Panc1 (cell line): ENCODE measurements around the gene CSNK1G1. TPM values are rescaled to one million over a fixed set of nuclear protein-coding genes. Genes with fewer than 3 reads are reported as not detected.
A peak's percentile ranks its signal among the peaks of the same experiment; 100 is the strongest.

Source experiments
- ATAC-seq: fragments of 200-7000 bp; cut with Tn5 transposase; 2 replicates; pipeline ENCODE4 v1.9.1; 2020; ENCODE audit warnings: mild to moderate bottlenecking, moderate library complexity
- BruUV-seq: library from RNA; stranded (reverse); fragments of 400-500 nt; replicated peaks from 2 replicates; lab custom pipeline; 2021; lab: Mats Ljungman, UMichigan
- CTCF ChIA-PET: fragments of 300-600 bp; sonication (Branson Sonifier 250); formaldehyde crosslinking; loops from one replicate; lab custom pipeline; 2022; ENCODE audit warnings: antibody characterized with exemption; lab: Charles Lee
- POLR2A ChIA-PET: fragments of 300-600 bp; sonication (Branson Sonifier 250); formaldehyde crosslinking; loops from one replicate; lab custom pipeline; 2022; ENCODE audit warnings: antibody characterized with exemption; lab: Charles Lee
- DNase-seq: peaks from one replicate; pipeline ENCODE4 v3.0.0-alpha.2; 2010; ENCODE audit warnings: low read depth, low spot score
- H3K27ac ChIP-seq: 2 replicates; pipeline ENCODE4 v1.5.1; 2011; ENCODE audit warnings: mild to moderate bottlenecking, low read length, inconsistent platforms
- H3K27me3 ChIP-seq: fragments of 200-500 bp; sonication (Bioruptor generic); 2 replicates; pipeline ENCODE4 v1.6.0; 2014; ENCODE audit warnings: low read length, inconsistent platforms; ENCODE audit not compliant: control insufficient read depth, insufficient read depth
- H3K36me3 ChIP-seq: fragments of 200-500 bp; sonication (Bioruptor generic); 2 replicates; pipeline ENCODE4 v1.5.1; 2014; ENCODE audit warnings: inconsistent platforms, mild to moderate bottlenecking, low read length, moderate library complexity; ENCODE audit not compliant: control insufficient read depth, insufficient read depth
- H3K4me1 ChIP-seq: 2 replicates; pipeline ENCODE4 v1.5.1; 2011; ENCODE audit warnings: inconsistent platforms, mild to moderate bottlenecking, low read length, moderate library complexity; ENCODE audit not compliant: control insufficient read depth, insufficient read depth
- H3K4me3 ChIP-seq, 2 experiments: 2 replicates each; pipeline ENCODE4 v1.5.1; 2011 to 2012; ENCODE audit warnings: low read depth in 2 of 2, low read length in 2 of 2, mild to moderate bottlenecking in 2 of 2, inconsistent platforms in 1 of 2, moderate library complexity in 1 of 2
- H3K9me3 ChIP-seq: fragments of 200-500 bp; sonication (Bioruptor generic); 2 replicates; pipeline ENCODE4 v1.5.1; 2014; ENCODE audit warnings: low read depth, mild to moderate bottlenecking, inconsistent platforms, low read length, moderate library complexity; ENCODE audit not compliant: control insufficient read depth, insufficient read depth
- POLR2AphosphoS5 ChIP-seq: IDR thresholded peaks from 2 replicates; pipeline ENCODE4 v1.6.1; 2012; ENCODE audit warnings: mild to moderate bottlenecking, low read depth, low read length, moderate library complexity
- REST ChIP-seq, 2 experiments: IDR thresholded peaks; 2 replicates each; pipeline ENCODE4 v1.6.1; 2011 to 2012; ENCODE audit warnings: low read depth in 2 of 2, control low read depth in 1 of 2, low read length in 1 of 2, mild to moderate bottlenecking in 1 of 2, moderate library complexity in 1 of 2; ENCODE audit not compliant: insufficient read depth in 1 of 2
- SIN3A ChIP-seq: IDR thresholded peaks from 2 replicates; pipeline ENCODE4 v1.6.1; 2012; ENCODE audit warnings: low read depth, mild to moderate bottlenecking, low read length, moderate library complexity, borderline replicate concordance; ENCODE audit not compliant: insufficient read depth
- TCF7L2 ChIP-seq: IDR thresholded peaks from 2 replicates; pipeline ENCODE4 v1.6.1; 2011; ENCODE audit warnings: mild to moderate bottlenecking, low read depth, low read length, inconsistent platforms
- in situ Hi-C: cut with HindIII; loops from 2 replicates; pipeline ENCODE4 v1.10.0; 2016; ENCODE audit warnings: low sequenced_read_pairs, low pct_unique_long_range_greater_than_20kb
- intact Hi-C: fragments of 100-400 bp; cut with micrococcal nuclease; formaldehyde crosslinking; loops from one replicate; pipeline ENCODE4 v1.10.0; 2022; ENCODE audit not compliant: unreplicated experiment
- total RNA-seq: library from RNA; stranded (reverse); gene quantifications from one replicate; pipeline ENCODE4 v1.2.1, GENCODE V29; 2021; ENCODE audit not compliant: unreplicated experiment
- TF ChIP-seq, protein P1 (sequence below): fragments of 450-650 bp; IDR thresholded peaks from 2 replicates; pipeline ENCODE4 v1.5.1; 2017; ENCODE audit warnings: mild to moderate bottlenecking

The CSNK1G1 gene
- total RNA-seq, 1 experiment from 2014 or later: 22.8 TPM

DNA sequence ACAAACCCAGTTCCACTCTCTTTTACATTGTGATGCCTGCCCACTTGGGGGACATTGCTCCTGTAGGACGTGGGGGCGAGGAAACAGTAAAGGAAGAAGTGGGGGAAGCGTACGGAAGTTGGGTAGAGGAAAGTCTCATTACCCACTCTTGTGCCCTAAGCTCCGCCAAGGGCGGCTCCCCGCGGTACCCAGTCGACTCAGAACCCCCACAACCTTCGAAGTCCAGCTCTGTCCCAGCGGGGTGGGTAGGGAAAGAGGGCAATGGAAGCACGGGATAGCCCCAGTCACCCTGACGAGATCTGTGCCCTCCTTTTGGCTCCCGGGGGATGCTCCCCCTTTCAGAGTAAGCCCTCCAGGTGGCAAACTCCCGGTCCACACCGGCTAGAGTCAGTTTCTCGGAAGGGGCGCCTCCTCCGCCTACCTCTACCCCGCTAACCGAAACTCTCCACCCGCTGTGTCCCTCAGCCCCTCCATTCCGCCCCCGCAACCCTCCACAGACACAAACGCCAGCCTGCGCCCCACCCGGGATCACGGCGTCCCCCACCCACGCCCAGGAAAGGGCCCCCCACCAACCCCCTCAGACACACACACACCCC is 527 bp downstream of the CSNK1G1 start:
- peaks cover 9% of the 10 kb centered on the region for H3K4me1 ChIP-seq
- no peak for DNase-seq
- CTCF ChIA-PET: interaction anchor here (0.5 to 1.2 kb wide), 3 partner anchors 96 to 143 kb away, joined by 3 to 9 read pairs (median 8); no protein-coding TSS in a partner anchor
- no peaks in the 10 kb centered on the region for H3K27me3 ChIP-seq
- TF ChIP-seq, protein P1, sequence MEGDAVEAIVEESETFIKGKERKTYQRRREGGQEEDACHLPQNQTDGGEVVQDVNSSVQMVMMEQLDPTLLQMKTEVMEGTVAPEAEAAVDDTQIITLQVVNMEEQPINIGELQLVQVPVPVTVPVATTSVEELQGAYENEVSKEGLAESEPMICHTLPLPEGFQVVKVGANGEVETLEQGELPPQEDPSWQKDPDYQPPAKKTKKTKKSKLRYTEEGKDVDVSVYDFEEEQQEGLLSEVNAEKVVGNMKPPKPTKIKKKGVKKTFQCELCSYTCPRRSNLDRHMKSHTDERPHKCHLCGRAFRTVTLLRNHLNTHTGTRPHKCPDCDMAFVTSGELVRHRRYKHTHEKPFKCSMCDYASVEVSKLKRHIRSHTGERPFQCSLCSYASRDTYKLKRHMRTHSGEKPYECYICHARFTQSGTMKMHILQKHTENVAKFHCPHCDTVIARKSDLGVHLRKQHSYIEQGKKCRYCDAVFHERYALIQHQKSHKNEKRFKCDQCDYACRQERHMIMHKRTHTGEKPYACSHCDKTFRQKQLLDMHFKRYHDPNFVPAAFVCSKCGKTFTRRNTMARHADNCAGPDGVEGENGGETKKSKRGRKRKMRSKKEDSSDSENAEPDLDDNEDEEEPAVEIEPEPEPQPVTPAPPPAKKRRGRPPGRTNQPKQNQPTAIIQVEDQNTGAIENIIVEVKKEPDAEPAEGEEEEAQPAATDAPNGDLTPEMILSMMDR: no peak
- TF ChIP-seq REST (IDR thresholded peaks at IDR 0.05; ENCODE audit: insufficient read depth in 1 of 2, low read depth in 2 of 2, low read length in 1 of 2) (no peak), TCF7L2 (no peak), SIN3A (no peak), POLR2AphosphoS5 (no peak)
- H3K4me3 ChIP-seq: peak overlapping the region; percentile 73 to 97
- intact Hi-C loops (loop anchor here (5.0 kb wide), 1 partner anchor 143 kb away; no protein-coding TSS in a partner anchor), in situ Hi-C loops (no loop called here)
- H3K9me3 ChIP-seq: no peaks in the 10 kb centered on the region
- POLR2A ChIA-PET: interaction anchor here (0.6 kb wide), 2 partner anchors 36 to 194 kb away, joined by 3 to 5 read pairs; no protein-coding TSS in a partner anchor
- H3K36me3 ChIP-seq: no peaks in the 10 kb centered on the region
- BruUV-seq: TSS peak; percentile 79
- ATAC-seq: peak; percentile 54
- peak overlapping the region; percentile 86 for H3K27ac ChIP-seq

DNA sequence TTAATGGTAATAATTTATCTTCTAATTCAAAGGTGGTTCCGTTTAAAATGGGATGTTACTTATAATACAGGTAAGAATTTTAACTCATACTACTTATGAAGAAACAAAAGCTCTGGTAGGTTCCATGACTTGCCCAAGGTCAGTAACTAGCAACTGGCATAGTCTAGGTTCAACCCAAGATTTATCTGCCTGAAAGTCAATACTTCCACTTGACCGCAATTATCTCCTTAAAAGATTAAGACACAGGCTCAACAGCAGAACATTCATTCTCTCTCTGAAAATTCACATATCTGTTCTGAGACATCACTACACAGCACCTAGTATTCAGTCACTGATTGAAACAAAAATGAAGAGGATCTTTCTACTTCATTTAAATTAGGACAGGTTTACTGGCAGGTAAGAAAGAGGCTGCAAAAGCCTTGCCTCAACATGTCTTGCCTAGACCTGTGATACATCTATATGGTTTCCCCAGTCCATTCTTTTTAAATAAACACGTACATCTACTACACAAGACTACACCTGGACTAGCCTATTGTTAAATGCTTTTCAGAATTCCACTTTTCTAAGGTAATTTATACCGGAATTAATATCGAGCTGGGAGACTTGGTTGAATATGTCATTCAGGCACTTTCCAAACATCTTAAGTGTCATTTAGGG is 1.2 kb downstream of the CSNK1G1 start:
- TF ChIP-seq REST (IDR thresholded peaks at IDR 0.05; ENCODE audit: insufficient read depth in 1 of 2, low read depth in 2 of 2, low read length in 1 of 2): no peak
- TF ChIP-seq TCF7L2: no peak
- TF ChIP-seq, protein P1: no peak
- TF ChIP-seq POLR2AphosphoS5: no peak
- no peak for TF ChIP-seq SIN3A
- no peak for ATAC-seq
- CTCF ChIA-PET: no interaction called here
- Histone ChIP-seq H3K4me3 (peak overlapping the region; percentile 73 to 97), H3K9me3 (no peaks in the 10 kb centered on the region), H3K36me3 (no peaks in the 10 kb centered on the region), H3K27ac (peak overlapping the region; percentile 86), H3K4me1 (peaks cover 9% of the 10 kb centered on the region), H3K27me3 (no peaks in the 10 kb centered on the region)
- DNase-seq: no peak
- in situ Hi-C loops: no loop called here
- intact Hi-C loops: loop anchor here (5.0 kb wide), 1 partner anchor 143 kb away; no protein-coding TSS in a partner anchor
- POLR2A ChIA-PET: interaction anchor here (0.6 kb wide), 1 partner anchor 36 kb away, joined by 5 read pairs; no protein-coding TSS in a partner anchor
- no TSS peak for BruUV-seq
